ENCODE measurements around the gene TSBP1.

Gene TSBP1

GRCh38 chr6:32371803-32372202 lies at the start of gene TSBP1:
Gene TSBP1, minus strand, starts transcription at chr6:32371903. Its CDS starts 197 bp downstream, at chr6:32371706.
- DNase-seq (ENCODE audit: low read depth in 2 of 2), result no peak

- no peak for DNase-seq (ENCODE audit: low read depth in 2 of 2)
These were observed 44.3 kb upstream of the TSBP1 start for GRCh38 chr6:32416036-32416435.

GRCh38 chr6:32415521-32416019 lies 43.9 kb upstream of the TSBP1 start:
- DNase-seq (ENCODE audit: low read depth in 2 of 2), result peak; percentile 51 to 74

GRCh38 chr6:32413427-32414047 lies 41.8 kb upstream of the TSBP1 start:
- DNase-seq (ENCODE audit: low read depth in 2 of 2), result peak; percentile 63 to 81

- no peak for DNase-seq (ENCODE audit: low read depth in 2 of 2)
These were observed 40.0 kb upstream of the TSBP1 start for GRCh38 chr6:32411566-32412327.

GRCh38 chr6:32410906-32411305 lies 39.2 kb upstream of the TSBP1 start:
- DNase-seq (ENCODE audit: low read depth in 2 of 2), result no peak

- DNase-seq (ENCODE audit: low read depth in 2 of 2), result no peak
These were observed 35.2 kb upstream of the TSBP1 start, which contains the start of gene BTNL2 for GRCh38 chr6:32406857-32407256. Gene BTNL2, minus strand, starts transcription at chr6:32407181. Its CDS starts 58 bp downstream, at chr6:32407123.

GRCh38 chr6:32406197-32406596 lies 34.5 kb upstream of the TSBP1 start:
- DNase-seq (ENCODE audit: low read depth in 2 of 2), result no peak

GRCh38 chr6:32405656-32406055 lies 34.0 kb upstream of the TSBP1 start:
- DNase-seq (ENCODE audit: low read depth in 2 of 2), result no peak

GRCh38 chr6:32402812-32403211 lies 31.1 kb upstream of the TSBP1 start:
- no peak for DNase-seq (ENCODE audit: low read depth in 2 of 2)

GRCh38 chr6:32401284-32401963 lies 29.7 kb upstream of the TSBP1 start:
- DNase-seq (ENCODE audit: low read depth in 2 of 2), result no peak

- DNase-seq (ENCODE audit: low read depth in 2 of 2), result no peak
These were observed 25.7 kb upstream of the TSBP1 start for GRCh38 chr6:32397252-32397920.

- DNase-seq (ENCODE audit: low read depth in 2 of 2), result no peak
These were observed 24.3 kb upstream of the TSBP1 start for GRCh38 chr6:32396028-32396427.

- DNase-seq (ENCODE audit: low read depth in 2 of 2), result no peak
These were observed 22.1 kb upstream of the TSBP1 start for GRCh38 chr6:32393665-32394420.

GRCh38 chr6:32391505-32391904 lies 19.8 kb upstream of the TSBP1 start:
- DNase-seq (ENCODE audit: low read depth in 2 of 2), result no peak

- DNase-seq (ENCODE audit: low read depth in 2 of 2), result no peak
These were observed 16.1 kb upstream of the TSBP1 start for GRCh38 chr6:32387589-32388340.

- DNase-seq (ENCODE audit: low read depth in 2 of 2), result no peak
These were observed 14.3 kb upstream of the TSBP1 start for GRCh38 chr6:32386040-32386439.

- DNase-seq (ENCODE audit: low read depth in 2 of 2), result no peak
These were observed 11.2 kb upstream of the TSBP1 start for GRCh38 chr6:32382757-32383420.

- no peak for DNase-seq (ENCODE audit: low read depth in 2 of 2)
These were observed 7.8 kb upstream of the TSBP1 start for GRCh38 chr6:32379545-32379944.

All from stimulated activated CD4-positive, alpha-beta T cell treated with anti-CD3 and anti-CD28 coated beads, Interleukin-12 subunit alpha, Interleukin-12 subunit beta, amount 100 ng/mL, for 24 hours (primary cell).